Mesendoderm (in vitro differentiated cells): ENCODE results near the gene EEF1G.

Experiments used
- DNase-seq: peaks from one replicate; pipeline ENCODE4 v3.0.0; 2013
- H2AK5ac ChIP-seq: 2 replicates; pipeline ENCODE4 v1.6.1; 2013; ENCODE audit warnings: low read length, inconsistent platforms
- H2BK120ac ChIP-seq: 2 replicates; pipeline ENCODE4 v1.6.1; 2013; ENCODE audit warnings: low read depth, mild to moderate bottlenecking, low read length, moderate library complexity, mixed read lengths
- H2BK15ac ChIP-seq: replicated peaks from 2 replicates; pipeline ENCODE4 v1.6.1; 2013; ENCODE audit warnings: low read depth, mild to moderate bottlenecking, moderate library complexity
- H2BK5ac ChIP-seq: 2 replicates; pipeline ENCODE4 v1.6.1; 2013; ENCODE audit warnings: low read length, inconsistent platforms
- H3K18ac ChIP-seq: 2 replicates; pipeline ENCODE4 v1.6.1; 2013; ENCODE audit warnings: mild to moderate bottlenecking, low read length, mixed read lengths
- H3K23ac ChIP-seq: one replicate; pipeline ENCODE4 v1.6.1; 2013; ENCODE audit warnings: low read length
- H3K27ac ChIP-seq: 2 replicates; pipeline ENCODE4 v1.5.1; 2013; ENCODE audit warnings: low read depth, mild to moderate bottlenecking, inconsistent platforms, low read length, moderate library complexity
- H3K27me3 ChIP-seq: 2 replicates; pipeline ENCODE4 v1.6.1; 2013; ENCODE audit warnings: low read length, control low read depth, mild to moderate bottlenecking, inconsistent platforms; ENCODE audit not compliant: insufficient read depth, poor library complexity
- H3K36me3 ChIP-seq: 2 replicates; pipeline ENCODE4 v1.6.1; 2013; ENCODE audit warnings: low read length, inconsistent platforms; ENCODE audit not compliant: control insufficient read depth, insufficient read depth
- H3K4ac ChIP-seq: one replicate; pipeline ENCODE4 v1.6.1; 2013; ENCODE audit warnings: low read depth, mild to moderate bottlenecking, low read length, moderate library complexity
- H3K4me1 ChIP-seq: 2 replicates; pipeline ENCODE4 v1.6.1; 2013; ENCODE audit warnings: low read depth, low read length, inconsistent platforms; ENCODE audit not compliant: control insufficient read depth
- H3K4me2 ChIP-seq: 2 replicates; pipeline ENCODE4 v1.6.1; 2013; ENCODE audit warnings: low read length
- H3K4me3 ChIP-seq: 2 replicates; pipeline ENCODE4 v1.5.1; 2013; ENCODE audit warnings: mild to moderate bottlenecking, low read length
- H3K56ac ChIP-seq: one replicate; pipeline ENCODE4 v1.6.1; 2013; ENCODE audit warnings: low read length
- H3K79me1 ChIP-seq: 2 replicates; pipeline ENCODE4 v1.6.1; 2013; ENCODE audit warnings: low read length, inconsistent platforms
- H3K79me2 ChIP-seq: 2 replicates; pipeline ENCODE4 v1.6.1; 2013; ENCODE audit warnings: mild to moderate bottlenecking, low read length; ENCODE audit not compliant: control insufficient read depth, insufficient read depth
- H3K9ac ChIP-seq: 2 replicates; pipeline ENCODE4 v1.6.1; 2013; ENCODE audit warnings: low read length, inconsistent platforms
- H4K5ac ChIP-seq: one replicate; pipeline ENCODE4 v1.6.1; 2013; ENCODE audit warnings: low read length
- H4K8ac ChIP-seq: one replicate; pipeline ENCODE4 v1.6.1; 2013; ENCODE audit warnings: low read depth, mild to moderate bottlenecking, control low read depth, low read length, moderate library complexity
- WGBS: extraction: QIAGEN DNeasy Blood & Tissue Kit; methylation state at CpG from one replicate; pipeline ENCODE4 v1.1.7; 2013; ENCODE audit warnings: low lambda C conversion rate, missing lambda C conversion rate; ENCODE audit not compliant: insufficient coverage; ENCODE audit errors: extremely low coverage; 5-methylcytosine and 5-hydroxymethylcytosine counted together

Gene EEF1G

GRCh38 chr11:62577046-62577714, 3.5 kb upstream of the EEF1G start:
- Histone ChIP-seq H4K8ac (no peak overlapping the region), H3K4me2 (no peak overlapping the region), H2BK120ac (no peak overlapping the region), H3K79me2 (peaks cover 14% of the 10 kb centered on the region), H2AK5ac (no peak overlapping the region), H3K79me1 (no peaks in the 10 kb centered on the region), H3K4me1 (peaks cover 3% of the 10 kb centered on the region), H3K56ac (peak overlapping the region; percentile 25), H3K4me3 (no peak overlapping the region), H3K9ac (no peak overlapping the region), H2BK15ac (no peak overlapping the region), H3K4ac (no peak overlapping the region), H3K18ac (no peak overlapping the region), H3K36me3 (peaks cover 2% of the 10 kb centered on the region), H2BK5ac (no peak overlapping the region), H3K23ac (no peak overlapping the region), H3K27ac (no peak overlapping the region), H3K27me3 (no peaks in the 10 kb centered on the region), H4K5ac (no peak overlapping the region)
- DNase-seq: no peak
- no CpG with 5 or more reads among the region's 12 CpGs for WGBS

DNA sequence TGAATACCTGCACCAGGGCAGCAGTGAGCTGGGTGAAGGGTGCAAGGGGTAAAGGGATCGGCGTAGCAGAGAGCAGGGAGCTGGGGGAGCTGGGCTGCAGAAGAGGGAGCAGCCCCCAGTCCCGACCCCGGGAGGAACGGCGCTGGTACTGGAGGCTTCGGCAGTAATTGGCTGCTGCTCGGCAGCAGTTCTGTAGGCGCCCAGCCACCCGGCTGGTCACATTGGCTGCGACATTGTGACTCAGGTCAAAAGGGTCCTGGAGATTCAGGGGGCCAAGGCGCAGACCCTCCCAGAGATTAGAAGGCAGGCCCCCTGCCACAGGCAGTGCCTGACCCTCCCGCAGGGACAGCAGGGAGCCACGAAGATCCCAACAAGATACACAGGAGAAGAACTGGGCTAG, 2.1 kb upstream of the EEF1G start:
- H3K36me3 ChIP-seq: peaks cover 8% of the 10 kb centered on the region
- peaks cover 27% of the 10 kb centered on the region for H3K79me2 ChIP-seq
- WGBS: no CpG with 5 or more reads among the region's 14 CpGs
- H3K27ac ChIP-seq: no peak overlapping the region
- H4K8ac ChIP-seq: no peak overlapping the region
- H2BK5ac ChIP-seq: no peak overlapping the region
- no peak overlapping the region for H3K4me2 ChIP-seq
- no peak overlapping the region for H3K4me3 ChIP-seq
- no peak overlapping the region for H2BK15ac ChIP-seq
- DNase-seq: no peak
- H3K4ac ChIP-seq: no peak overlapping the region
- H2BK120ac ChIP-seq: no peak overlapping the region
- no peak overlapping the region for H2AK5ac ChIP-seq
- no peak overlapping the region for H3K23ac ChIP-seq
- H3K18ac ChIP-seq: no peak overlapping the region
- H3K79me1 ChIP-seq: peaks cover 8% of the 10 kb centered on the region
- no peak overlapping the region for H3K9ac ChIP-seq
- peak overlapping the region; percentile 30 for H3K56ac ChIP-seq
- H3K27me3 ChIP-seq: no peaks in the 10 kb centered on the region
- no peak overlapping the region for H4K5ac ChIP-seq
- H3K4me1 ChIP-seq: peaks cover 6% of the 10 kb centered on the region

DNA sequence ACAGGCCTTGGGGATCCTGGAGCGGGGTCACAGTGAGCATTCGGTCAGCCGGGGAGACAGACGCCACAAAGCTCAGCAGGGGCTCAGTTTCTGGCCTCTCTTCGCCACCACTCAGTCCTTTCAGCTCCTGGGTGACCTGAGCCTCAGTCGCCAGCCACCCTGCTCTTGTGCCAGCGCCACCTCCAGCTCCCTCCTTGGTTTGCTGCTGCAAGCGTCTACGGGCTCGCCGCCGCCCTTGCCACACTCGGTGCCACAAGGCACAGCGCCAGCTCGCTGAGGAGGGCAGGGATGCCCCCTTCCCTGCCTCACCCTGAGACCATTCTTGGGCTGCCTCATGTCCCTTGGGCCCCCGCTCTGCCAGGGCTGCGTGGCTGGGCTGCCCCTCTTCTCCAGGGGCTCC, 1.5 kb upstream of the EEF1G start:
- H2AK5ac ChIP-seq: no peak overlapping the region
- no peak overlapping the region for H2BK15ac ChIP-seq
- no peak overlapping the region for H3K27ac ChIP-seq
- H3K27me3 ChIP-seq: no peaks in the 10 kb centered on the region
- H3K56ac ChIP-seq: peak overlapping the region; percentile 92
- DNase-seq: no peak
- H3K4me3 ChIP-seq: no peak overlapping the region
- no peak overlapping the region for H3K18ac ChIP-seq
- H3K23ac ChIP-seq: no peak overlapping the region
- H3K36me3 ChIP-seq: peaks cover 12% of the 10 kb centered on the region
- peaks cover 6% of the 10 kb centered on the region for H3K4me1 ChIP-seq
- H3K9ac ChIP-seq: peak overlapping the region; percentile 82
- no peak overlapping the region for H2BK5ac ChIP-seq
- H4K8ac ChIP-seq: no peak overlapping the region
- peaks cover 8% of the 10 kb centered on the region for H3K79me1 ChIP-seq
- no CpG with 5 or more reads among the region's 17 CpGs for WGBS
- H2BK120ac ChIP-seq: no peak overlapping the region
- peaks cover 33% of the 10 kb centered on the region for H3K79me2 ChIP-seq
- no peak overlapping the region for H4K5ac ChIP-seq
- no peak overlapping the region for H3K4ac ChIP-seq
- H3K4me2 ChIP-seq: peak overlapping the region; percentile 92

GRCh38 chr11:62574363-62575071, 826 bp upstream of the EEF1G start:
- Histone ChIP-seq H3K56ac (peak overlapping the region; percentile 92), H3K4me1 (peaks cover 6% of the 10 kb centered on the region), H3K36me3 (peaks cover 14% of the 10 kb centered on the region), H4K5ac (no peak overlapping the region), H3K4me3 (peak overlapping the region; percentile 31), H3K4ac (peak overlapping the region; percentile 58), H3K18ac (peak overlapping the region; percentile 52), H3K23ac (no peak overlapping the region), H3K27ac (peak overlapping the region; percentile 52), H3K4me2 (peak overlapping the region; percentile 92), H2BK120ac (no peak overlapping the region), H3K79me2 (peaks cover 36% of the 10 kb centered on the region), H3K79me1 (peaks cover 10% of the 10 kb centered on the region), H2AK5ac (peak overlapping the region; percentile 1), H2BK5ac (peak overlapping the region; percentile 25), H2BK15ac (no peak overlapping the region), H4K8ac (no peak overlapping the region), H3K27me3 (no peaks in the 10 kb centered on the region), H3K9ac (peak overlapping the region; percentile 82)
- no peak for DNase-seq
- WGBS: no CpG with 5 or more reads among the region's 33 CpGs

- H4K5ac ChIP-seq: no peak overlapping the region
- H2BK120ac ChIP-seq: no peak overlapping the region
- peak overlapping the region; percentile 63 for H3K4me2 ChIP-seq
- peak overlapping the region; percentile 64 for H2BK5ac ChIP-seq
- H3K36me3 ChIP-seq: peaks cover 15% of the 10 kb centered on the region
- peak overlapping the region; percentile 29 for H3K18ac ChIP-seq
- H2AK5ac ChIP-seq: peak overlapping the region; percentile 84
- no peak overlapping the region for H2BK15ac ChIP-seq
- H3K9ac ChIP-seq: peak overlapping the region; percentile 93
- no CpG with 5 or more reads among the region's 33 CpGs for WGBS
- H3K27ac ChIP-seq: peak overlapping the region; percentile 82
- peak; percentile 35 for DNase-seq
- H3K27me3 ChIP-seq: no peaks in the 10 kb centered on the region
- peak overlapping the region; percentile 51 for H3K23ac ChIP-seq
- peaks cover 10% of the 10 kb centered on the region for H3K79me1 ChIP-seq
- H3K4me3 ChIP-seq: peak overlapping the region; percentile 91
- peaks cover 6% of the 10 kb centered on the region for H3K4me1 ChIP-seq
- no peak overlapping the region for H4K8ac ChIP-seq
- peak overlapping the region; percentile 95 for H3K56ac ChIP-seq
- H3K4ac ChIP-seq: peak overlapping the region; percentile 49
- H3K79me2 ChIP-seq: peaks cover 40% of the 10 kb centered on the region
Observed at GRCh38 chr11:62573006-62573591, 592 bp downstream of the EEF1G start.
